ENCODE results near the gene CBX3. TPM values are rescaled to one million over a fixed set of nuclear protein-coding genes. Genes with fewer than 3 reads are reported as not detected.

The CBX3 gene
- total RNA-seq, 1 experiment from 2014 or later: 232 TPM

DNA sequence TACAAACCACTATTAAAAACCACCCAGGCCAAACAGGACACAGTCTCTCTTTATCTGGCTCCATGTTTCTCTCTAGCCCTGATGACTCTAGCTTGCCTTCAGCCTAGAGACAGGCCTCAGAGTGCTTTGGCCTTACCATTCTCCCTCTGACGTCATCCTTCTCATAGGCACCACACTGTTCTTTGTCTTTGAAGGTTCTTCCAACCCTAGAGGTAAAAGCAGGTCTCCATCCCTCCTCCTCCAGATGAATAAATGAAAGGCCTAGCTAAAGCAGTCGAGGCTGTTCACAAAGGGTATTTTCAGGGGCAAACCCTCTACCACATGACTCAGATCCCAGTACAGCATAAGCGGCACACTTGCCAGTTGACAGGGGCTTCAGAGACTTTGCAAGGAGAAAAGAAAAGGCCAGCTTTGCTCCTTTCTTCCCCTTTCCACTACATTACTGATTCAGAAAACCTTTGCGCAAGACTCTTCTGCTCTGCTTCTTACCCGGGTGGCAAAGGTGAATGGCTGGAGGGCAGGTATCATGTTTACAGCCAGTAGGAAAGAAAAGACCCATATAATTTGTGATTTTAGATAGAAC is 34.8 kb upstream of the CBX3 start (continued):
- TF ChIP-seq ZNF423 (CRISPR knock-in tag; IDR thresholded peaks at IDR 0.05) (no peak), FOXJ3 (CRISPR knock-in tag; IDR thresholded peaks at IDR 0.05; ENCODE audit: borderline replicate concordance) (no peak), JUN (CRISPR knock-in tag; IDR thresholded peaks at IDR 0.05) (no peak), ZNF512 (CRISPR knock-in tag; IDR thresholded peaks at IDR 0.05; ENCODE audit: borderline replicate concordance) (no peak), ZNF263 (CRISPR knock-in tag; IDR thresholded peaks at IDR 0.05; ENCODE audit: low read depth) (no peak), ZNF532 (CRISPR knock-in tag; IDR thresholded peaks at IDR 0.05; ENCODE audit: borderline replicate concordance) (no peak)

- H3K36me3 Mint-ChIP-seq: peaks cover 43% of the 10 kb centered on the region
- ChIA-PET POLR2A (interaction anchor here (0.5 to 1.6 kb wide), 2 partner anchors 14 to 104 kb away, joined by 3 to 5 read pairs; no protein-coding TSS in a partner anchor), CTCF (interaction anchor here (1.1 kb wide), 1 partner anchor 14 kb away, joined by 3 read pairs; no protein-coding TSS in a partner anchor)
- DNase-seq (ENCODE audit: low spot score) (no peak), ATAC-seq (no peak)
- H3K4me3 Mint-ChIP-seq: no peak overlapping the region
- no peak overlapping the region for H3K27ac Mint-ChIP-seq
- H3K27me3 Mint-ChIP-seq (ENCODE audit: low read depth): no peaks in the 10 kb centered on the region
- peaks cover 17% of the 10 kb centered on the region for H3K9me3 Mint-ChIP-seq
- peaks cover 42% of the 10 kb centered on the region for H3K4me1 Mint-ChIP-seq
- no peak for TF ChIP-seq ZMAT4 (CRISPR knock-in tag; IDR thresholded peaks at IDR 0.05)
- TF ChIP-seq NFATC4 (CRISPR knock-in tag; IDR thresholded peaks at IDR 0.05): no peak
- TF ChIP-seq ZNF671 (CRISPR knock-in tag; IDR thresholded peaks at IDR 0.05): no peak
- no peak for TF ChIP-seq E2F1 (CRISPR knock-in tag; IDR thresholded peaks at IDR 0.05)
- TF ChIP-seq SMAD3 (CRISPR knock-in tag; IDR thresholded peaks at IDR 0.05; ENCODE audit: borderline replicate concordance): no peak
- no peak for TF ChIP-seq ERG (CRISPR knock-in tag; IDR thresholded peaks at IDR 0.05)
- no peak for TF ChIP-seq E2F4 (CRISPR knock-in tag; IDR thresholded peaks at IDR 0.05; ENCODE audit: borderline replicate concordance, low read depth)
- no peak for TF ChIP-seq HMGA2 (CRISPR knock-in tag; IDR thresholded peaks at IDR 0.05)
- no peak for TF ChIP-seq NFE2L1 (CRISPR knock-in tag; IDR thresholded peaks at IDR 0.05)
- TF ChIP-seq ATF2 (CRISPR knock-in tag; IDR thresholded peaks at IDR 0.05; ENCODE audit: borderline replicate concordance, low read depth): no peak
- TF ChIP-seq, protein P1, sequence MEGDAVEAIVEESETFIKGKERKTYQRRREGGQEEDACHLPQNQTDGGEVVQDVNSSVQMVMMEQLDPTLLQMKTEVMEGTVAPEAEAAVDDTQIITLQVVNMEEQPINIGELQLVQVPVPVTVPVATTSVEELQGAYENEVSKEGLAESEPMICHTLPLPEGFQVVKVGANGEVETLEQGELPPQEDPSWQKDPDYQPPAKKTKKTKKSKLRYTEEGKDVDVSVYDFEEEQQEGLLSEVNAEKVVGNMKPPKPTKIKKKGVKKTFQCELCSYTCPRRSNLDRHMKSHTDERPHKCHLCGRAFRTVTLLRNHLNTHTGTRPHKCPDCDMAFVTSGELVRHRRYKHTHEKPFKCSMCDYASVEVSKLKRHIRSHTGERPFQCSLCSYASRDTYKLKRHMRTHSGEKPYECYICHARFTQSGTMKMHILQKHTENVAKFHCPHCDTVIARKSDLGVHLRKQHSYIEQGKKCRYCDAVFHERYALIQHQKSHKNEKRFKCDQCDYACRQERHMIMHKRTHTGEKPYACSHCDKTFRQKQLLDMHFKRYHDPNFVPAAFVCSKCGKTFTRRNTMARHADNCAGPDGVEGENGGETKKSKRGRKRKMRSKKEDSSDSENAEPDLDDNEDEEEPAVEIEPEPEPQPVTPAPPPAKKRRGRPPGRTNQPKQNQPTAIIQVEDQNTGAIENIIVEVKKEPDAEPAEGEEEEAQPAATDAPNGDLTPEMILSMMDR (IDR thresholded peaks at IDR 0.05): no peak
- TF ChIP-seq GABPB1 (CRISPR knock-in tag; IDR thresholded peaks at IDR 0.05): no peak
- TF ChIP-seq TEAD1 (CRISPR knock-in tag; IDR thresholded peaks at IDR 0.05): no peak
- TF ChIP-seq ELF4 (CRISPR knock-in tag; IDR thresholded peaks at IDR 0.05; ENCODE audit: low read depth): no peak
- TF ChIP-seq ETV6 (CRISPR knock-in tag; IDR thresholded peaks at IDR 0.05): no peak
- TF ChIP-seq KAT7 (CRISPR knock-in tag; IDR thresholded peaks at IDR 0.05; ENCODE audit: borderline replicate concordance): no peak
- TF ChIP-seq OVOL2 (CRISPR knock-in tag; IDR thresholded peaks at IDR 0.05; ENCODE audit: borderline replicate concordance): no peak
These were observed 34.1 kb upstream of the CBX3 start for GRCh38 chr7:26167303-26167934.
